Lung (tissue), 12 donors: Measurements from ENCODE around the gene SHOC2. TPM values are rescaled to one million over a fixed set of nuclear protein-coding genes. Genes with fewer than 3 reads are reported as not detected.
A peak's percentile ranks its signal among the peaks of the same experiment; 100 is the strongest.

Experiments used
- ATAC-seq: fragments of 200-7000 bp; cut with Tn5 transposase; one replicate; pipeline ENCODE4 v1.9.1; 2020; ENCODE audit warnings: moderate number of reproducible peaks; ENCODE audit not compliant: insufficient read depth, low FRiP score
- DNase-seq, 3 donors: peaks; one replicate each; pipeline ENCODE4 v3.0.0-alpha.2; 2013 to 2017
- H3K27ac ChIP-seq, 2 donors: one replicate each; pipeline ENCODE4 v1.5.1; 2013; ENCODE audit warnings: mild to moderate bottlenecking in 2 of 2, moderate library complexity in 2 of 2, control low read depth in 1 of 2, inconsistent platforms in 1 of 2, low read depth in 1 of 2, low read length in 1 of 2
- H3K27me3 ChIP-seq, 3 donors: one replicate each; pipeline ENCODE4 v1.5.1; 2013; ENCODE audit warnings: low read length in 2 of 3; ENCODE audit not compliant: control insufficient read depth in 3 of 3, insufficient read depth in 3 of 3
- H3K36me3 ChIP-seq, 4 donors: one replicate each; pipeline ENCODE4 v1.5.1; 2013; ENCODE audit warnings: low read length in 4 of 4, mild to moderate bottlenecking in 1 of 4, moderate library complexity in 1 of 4; ENCODE audit not compliant: control insufficient read depth in 4 of 4, insufficient read depth in 4 of 4
- H3K4me1 ChIP-seq, 5 donors: one replicate each; pipeline ENCODE4 v1.5.1; 2013; ENCODE audit warnings: low read length in 5 of 5, mild to moderate bottlenecking in 2 of 5, moderate library complexity in 1 of 5; ENCODE audit not compliant: control insufficient read depth in 5 of 5, insufficient read depth in 5 of 5
- H3K4me3 ChIP-seq: one replicate; pipeline ENCODE4 v1.5.1; 2013; ENCODE audit warnings: mild to moderate bottlenecking, control low read depth, moderate library complexity
- H3K9ac ChIP-seq, 2 donors: one replicate each; pipeline ENCODE4 v1.5.1; 2013; ENCODE audit warnings: low read length in 2 of 2, control low read depth in 1 of 2; ENCODE audit not compliant: insufficient read depth in 1 of 2
- H3K9me3 ChIP-seq, 4 donors: one replicate each; pipeline ENCODE4 v1.5.1; 2013; ENCODE audit warnings: low read length in 3 of 4, mild to moderate bottlenecking in 1 of 4, moderate library complexity in 1 of 4; ENCODE audit not compliant: control insufficient read depth in 4 of 4, insufficient read depth in 3 of 4
- WGBS, 2 donors: extraction: QIAGEN DNeasy Blood & Tissue Kit; methylation state at CpG; one replicate each; pipeline ENCODE4 v1.1.7; 2013; 5-methylcytosine and 5-hydroxymethylcytosine counted together
- polyA plus RNA-seq, 2 donors: library from polyadenylated mRNA; stranded (reverse); fragments of 200-250 nt; gene quantifications; one replicate each; pipeline ENCODE4 v1.2.1, GENCODE V29; 2013
- total RNA-seq, 2 donors: library from RNA; depleted of rRNA in 1 of 2; stranded (reverse); fragments of >200 nt in 1 of 2; gene quantifications; one replicate each; pipeline ENCODE4 v1.2.1, GENCODE V29; 2014 to 2021
- TF ChIP-seq, protein P1 (sequence below): IDR thresholded peaks from 2 replicates; pipeline ENCODE4 v1.5.1; 2012; ENCODE audit warnings: mild to moderate bottlenecking; ENCODE audit errors: control extremely low read depth, extremely low read depth
- donor health status: control.
- donor health status: control.
- donor health status: Bipolar disorder and iron deficiency.
- donor health status: healthy.
- donor health status: DM: yes; HTN: yes; CAD: no.

SHOC2 gene
- total and polyA plus RNA-seq, 4 donors, result 17.3 to 74.9 (median 35.3) TPM

DNA sequence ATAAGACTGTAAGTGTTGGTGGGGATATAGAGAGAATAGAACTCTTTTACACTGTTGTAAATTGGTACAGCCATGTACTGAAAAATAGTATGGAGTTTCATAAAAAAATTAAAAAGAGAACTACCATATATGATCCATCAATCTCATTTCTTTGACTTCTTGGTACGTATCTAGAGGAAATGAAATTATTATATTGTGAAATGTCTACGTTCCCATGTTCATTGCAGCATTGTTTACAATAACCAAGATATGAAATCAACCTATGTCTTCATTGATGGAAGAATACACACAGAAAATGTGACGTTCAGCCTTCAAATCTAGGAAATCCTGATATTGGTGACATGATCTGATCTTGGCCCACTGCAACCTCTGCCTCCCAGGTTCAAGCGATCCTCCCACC lies 32.0 kb downstream of the SHOC2 start:
- Histone ChIP-seq H3K27ac (no peak overlapping the region), H3K36me3 (peaks cover 2 to 12% (median 4%) of the 10 kb centered on the region in 4 donors), H3K27me3 (no peaks in the 10 kb centered on the region), H3K4me3 (no peak overlapping the region), H3K9ac (no peak overlapping the region), H3K9me3 (no peaks in the 10 kb centered on the region), H3K4me1 (peaks cover 0 to 2% (median 0%) of the 10 kb centered on the region in 5 donors)
- WGBS, 2 donors, result 58 to 85% methylated on average over 4 of the region's 4 CpGs
- no peak for DNase-seq
- no peak for ATAC-seq
- TF ChIP-seq, protein P1, sequence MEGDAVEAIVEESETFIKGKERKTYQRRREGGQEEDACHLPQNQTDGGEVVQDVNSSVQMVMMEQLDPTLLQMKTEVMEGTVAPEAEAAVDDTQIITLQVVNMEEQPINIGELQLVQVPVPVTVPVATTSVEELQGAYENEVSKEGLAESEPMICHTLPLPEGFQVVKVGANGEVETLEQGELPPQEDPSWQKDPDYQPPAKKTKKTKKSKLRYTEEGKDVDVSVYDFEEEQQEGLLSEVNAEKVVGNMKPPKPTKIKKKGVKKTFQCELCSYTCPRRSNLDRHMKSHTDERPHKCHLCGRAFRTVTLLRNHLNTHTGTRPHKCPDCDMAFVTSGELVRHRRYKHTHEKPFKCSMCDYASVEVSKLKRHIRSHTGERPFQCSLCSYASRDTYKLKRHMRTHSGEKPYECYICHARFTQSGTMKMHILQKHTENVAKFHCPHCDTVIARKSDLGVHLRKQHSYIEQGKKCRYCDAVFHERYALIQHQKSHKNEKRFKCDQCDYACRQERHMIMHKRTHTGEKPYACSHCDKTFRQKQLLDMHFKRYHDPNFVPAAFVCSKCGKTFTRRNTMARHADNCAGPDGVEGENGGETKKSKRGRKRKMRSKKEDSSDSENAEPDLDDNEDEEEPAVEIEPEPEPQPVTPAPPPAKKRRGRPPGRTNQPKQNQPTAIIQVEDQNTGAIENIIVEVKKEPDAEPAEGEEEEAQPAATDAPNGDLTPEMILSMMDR, result no peak

DNA sequence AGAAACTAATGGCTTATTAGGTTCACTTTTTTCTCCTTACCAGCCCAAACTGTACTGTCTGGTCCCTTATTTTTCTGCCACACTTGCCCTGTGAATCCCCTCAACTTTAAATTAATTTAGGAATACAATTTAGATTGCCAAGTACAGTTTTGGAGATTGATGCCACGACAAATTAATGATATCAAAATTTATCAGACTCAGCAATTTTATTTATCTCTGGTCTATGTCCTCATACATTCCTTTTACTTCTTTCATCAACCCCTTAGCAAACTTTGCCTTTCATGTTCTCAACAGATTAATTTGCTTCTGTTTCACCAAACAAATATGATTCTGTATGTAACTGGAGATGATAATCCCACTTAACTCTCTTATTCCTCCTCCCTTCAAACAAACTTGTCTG lies 38.2 kb downstream of the SHOC2 start:
- no peak for DNase-seq
- no peak overlapping the region for H3K9ac ChIP-seq
- 89 to 94% methylated on average over 1 of the region's 1 CpG for WGBS, 2 donors
- no peak overlapping the region for H3K4me3 ChIP-seq
- H3K4me1 ChIP-seq, result peaks cover 0 to 17% (median 4%) of the 10 kb centered on the region in 5 donors
- H3K27ac ChIP-seq, result no peak overlapping the region
- no peak for ATAC-seq
- TF ChIP-seq, protein P1, result no peak
- peaks cover 0 to 2% (median 0%) of the 10 kb centered on the region in 4 donors for H3K36me3 ChIP-seq
- H3K27me3 ChIP-seq, result no peaks in the 10 kb centered on the region
- no peaks in the 10 kb centered on the region for H3K9me3 ChIP-seq

DNA sequence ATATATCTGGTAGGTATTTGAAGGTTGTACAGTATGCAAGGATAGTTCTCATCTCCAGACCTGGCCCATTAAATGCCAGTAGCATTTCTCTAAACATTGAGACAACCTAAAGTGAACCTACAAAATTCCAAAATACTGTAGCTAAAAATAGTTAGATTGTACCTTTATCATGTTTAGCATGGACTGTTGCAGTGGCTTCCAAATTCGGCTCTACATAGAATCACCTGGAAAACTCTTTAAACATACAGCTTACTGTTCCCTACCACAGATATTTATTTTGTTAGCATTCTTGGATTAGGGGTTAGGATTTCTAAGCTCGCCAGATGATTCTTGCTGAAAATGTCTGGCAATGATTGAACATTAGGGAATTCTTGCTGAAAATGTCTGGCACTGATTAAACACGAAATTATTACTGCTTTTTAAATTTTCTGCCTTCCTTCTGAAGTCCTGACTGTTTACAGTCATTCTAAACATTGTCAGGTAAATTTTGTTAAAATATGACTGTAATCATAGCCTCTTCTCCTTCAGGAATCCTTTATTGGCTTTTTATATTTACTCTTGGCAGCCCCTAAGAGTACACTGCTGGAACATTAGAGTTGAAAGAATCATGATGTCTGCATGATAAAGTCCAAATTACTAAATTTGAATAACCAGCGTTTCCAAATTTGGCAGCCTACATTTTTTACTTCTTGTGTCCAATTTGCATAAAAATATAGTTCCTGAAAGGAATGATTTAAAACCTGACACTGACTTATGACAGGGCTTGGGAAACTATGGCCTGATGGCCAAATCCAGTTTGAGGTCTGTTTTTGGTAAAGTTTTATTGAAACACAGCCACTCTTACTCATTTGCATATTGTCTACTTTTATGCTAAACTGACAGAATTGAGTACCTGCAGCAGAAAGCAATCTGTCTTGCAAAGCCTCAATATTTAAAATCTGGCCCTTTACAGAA lies 40.3 kb downstream of the SHOC2 start:
- Histone ChIP-seq H3K4me3 (no peak overlapping the region), H3K9me3 (no peaks in the 10 kb centered on the region), H3K9ac (no peak overlapping the region), H3K27ac (no peak overlapping the region), H3K27me3 (no peaks in the 10 kb centered on the region), H3K4me1 (peaks cover 0 to 22% (median 4%) of the 10 kb centered on the region in 5 donors), H3K36me3 (no peaks in the 10 kb centered on the region)
- TF ChIP-seq, protein P1, result no peak
- DNase-seq, result peak in 2 of 3 donors; percentile 13 to 16
- ATAC-seq, result no peak
- WGBS, 2 donors, result 64 to 77% methylated on average over 4 of the region's 4 CpGs
